Islet of Langerhans (tissue), 1 donor: Measurements from ENCODE around the gene DRC1.

ENCODE experiments used
- FAIRE-seq: peaks from one replicate; lab custom pipeline; 2011; peaks lifted over from hg19 to GRCh38; lab: Jason Lieb, UNC

DRC1 gene

DNA sequence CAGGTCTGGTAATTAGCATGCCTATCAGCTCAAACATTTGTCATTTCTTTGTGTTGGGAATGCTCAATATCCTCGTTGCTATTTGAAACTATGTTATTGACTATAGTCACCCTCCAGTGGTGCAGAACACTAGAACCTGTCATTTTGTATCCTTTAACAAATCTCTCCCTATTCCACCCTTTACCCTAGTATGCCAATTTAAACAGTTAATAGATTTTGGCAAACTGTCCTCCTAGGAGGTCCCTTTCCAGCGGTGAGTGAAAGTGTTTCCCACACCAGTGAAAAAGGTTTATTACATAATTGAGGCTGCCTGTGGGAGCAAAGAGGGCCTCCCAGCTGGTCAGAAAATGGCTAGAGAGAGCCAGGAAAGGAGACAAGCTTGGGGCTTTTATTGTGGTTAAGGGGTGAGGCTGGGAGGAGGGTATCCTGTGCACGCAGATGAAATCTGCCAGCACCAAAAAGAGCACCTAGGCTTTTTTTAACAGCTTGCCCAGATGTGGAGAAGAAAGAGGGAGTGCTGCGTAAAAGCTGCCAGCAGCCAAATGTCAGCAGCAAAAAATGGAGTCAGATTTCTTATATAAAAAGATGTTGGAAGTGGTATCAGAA is 1.8 kb upstream of the DRC1 start:
- no peak for FAIRE-seq

- no peak for FAIRE-seq
Observed at GRCh38 chr2:26400723-26401122, 997 bp upstream of the DRC1 start.

DNA sequence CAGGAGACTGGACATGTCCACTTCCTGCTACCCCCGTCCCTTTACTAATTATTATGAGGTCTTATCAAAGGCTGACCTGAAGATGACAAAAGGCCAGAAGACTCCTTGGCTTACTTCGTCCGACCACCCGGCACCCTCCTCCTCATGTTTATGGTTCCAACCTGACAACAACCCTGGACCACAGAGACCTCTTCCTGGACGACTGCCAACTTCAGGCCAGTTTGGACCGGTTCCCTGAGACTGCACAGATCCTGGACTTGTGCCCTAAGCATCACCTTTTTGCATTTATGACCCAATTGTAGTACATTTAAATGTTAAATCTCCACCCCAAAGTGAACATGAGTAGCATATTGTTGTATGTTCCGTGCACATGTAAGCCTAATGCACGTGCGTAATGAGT is 5.8 kb downstream of the DRC1 start:
- FAIRE-seq: no peak

- FAIRE-seq: no peak
Observed at GRCh38 chr2:26409785-26410184, 8.1 kb downstream of the DRC1 start.

GRCh38 chr2:26410764-26411243 is 9.1 kb downstream of the DRC1 start:
- FAIRE-seq: no peak

DNA sequence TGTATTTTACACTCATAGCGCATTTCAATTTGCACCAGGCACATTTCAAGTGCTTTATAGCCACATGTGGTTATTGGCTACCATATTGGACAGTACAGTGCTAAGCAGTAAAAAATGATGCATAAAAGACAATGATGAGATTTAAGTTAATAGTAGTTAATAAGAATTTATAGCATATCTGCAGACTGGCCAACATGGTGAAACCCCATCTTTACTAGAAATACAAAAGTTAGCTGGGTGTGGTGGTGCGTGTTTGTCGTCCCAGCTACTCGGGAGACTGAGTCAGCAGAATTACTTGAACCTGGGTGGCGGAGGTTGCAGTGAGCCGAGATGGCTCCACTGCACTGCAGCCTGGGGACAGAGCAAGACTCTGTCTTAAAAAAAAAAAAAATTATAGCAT is 9.7 kb downstream of the DRC1 start:
- no peak for FAIRE-seq

GRCh38 chr2:26412091-26412673 is 10.5 kb downstream of the DRC1 start:
- FAIRE-seq: no peak

DNA sequence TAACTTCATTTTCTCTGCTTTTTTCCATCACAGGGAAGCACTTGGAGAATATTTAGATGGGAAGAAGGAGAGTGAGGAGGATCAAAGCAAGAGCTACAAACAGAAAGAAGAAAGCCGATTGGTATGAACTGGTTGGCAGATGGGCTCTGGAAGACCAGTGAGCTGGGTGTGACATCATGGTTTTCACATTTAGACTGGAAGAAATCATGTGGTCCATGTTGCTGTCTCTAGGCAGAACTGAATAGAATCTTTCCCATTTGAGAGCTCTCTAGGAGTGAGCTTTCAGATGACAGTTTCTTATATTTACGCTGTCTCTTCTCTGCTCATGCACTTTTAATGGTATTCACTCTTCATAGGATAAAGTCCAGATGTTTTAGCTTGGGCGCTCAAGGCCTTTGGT is 12.6 kb downstream of the DRC1 start:
- no peak for FAIRE-seq

- no peak for FAIRE-seq
Observed at GRCh38 chr2:26421961-26422360, 20.2 kb downstream of the DRC1 start.

- FAIRE-seq: no peak
Observed at GRCh38 chr2:26422947-26423629, 21.4 kb downstream of the DRC1 start.

- FAIRE-seq: no peak
Observed at GRCh38 chr2:26423750-26424149, 22.0 kb downstream of the DRC1 start.

- no peak for FAIRE-seq
Observed at GRCh38 chr2:26424221-26424620, 22.5 kb downstream of the DRC1 start.

DNA sequence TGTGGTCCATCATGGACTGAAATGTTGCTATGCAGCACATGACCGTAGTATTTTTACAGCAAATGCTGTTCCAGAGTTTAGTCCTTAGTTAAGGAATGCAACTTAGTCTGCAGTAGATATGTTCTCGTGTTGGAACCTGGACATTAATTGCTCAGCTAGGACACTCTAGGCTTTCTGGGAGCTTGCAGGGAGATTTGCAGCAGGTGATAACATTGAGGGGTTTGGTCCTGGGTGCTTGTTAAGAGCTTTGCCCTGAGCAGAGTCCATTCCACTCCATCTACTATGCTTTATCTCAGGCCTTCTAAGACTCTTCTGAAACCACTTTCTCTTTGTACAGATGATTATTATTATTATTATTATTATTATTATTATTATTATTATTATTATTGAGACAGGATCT is 27.1 kb downstream of the DRC1 start:
- FAIRE-seq: no peak

GRCh38 chr2:26429779-26430578 is 28.3 kb downstream of the DRC1 start:
- FAIRE-seq: no peak

DNA sequence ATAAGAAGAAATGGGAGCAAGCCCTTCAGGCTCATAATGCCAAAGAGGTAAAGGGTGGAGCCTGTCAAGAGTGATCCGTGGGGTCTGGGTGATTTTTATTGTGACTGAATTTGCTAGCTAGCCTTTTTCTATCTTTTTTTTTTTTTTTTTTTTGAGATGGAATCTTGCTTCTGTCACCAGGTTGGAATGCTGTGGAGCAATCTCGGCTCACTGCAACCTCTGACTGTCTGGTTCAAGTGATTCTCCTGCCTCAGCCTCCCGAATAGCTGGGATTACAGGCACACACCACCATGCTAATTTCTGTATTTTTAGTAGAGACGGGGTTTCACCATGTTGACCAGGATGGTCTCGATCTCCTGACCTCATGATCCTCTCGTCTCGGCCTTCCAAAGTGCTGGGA is 29.1 kb downstream of the DRC1 start:
- no peak for FAIRE-seq

- FAIRE-seq: no peak
Observed at GRCh38 chr2:26432363-26432762, 30.6 kb downstream of the DRC1 start.

- no peak for FAIRE-seq
Observed at GRCh38 chr2:26432859-26433258, 31.1 kb downstream of the DRC1 start.

GRCh38 chr2:26435106-26435505 is 33.4 kb downstream of the DRC1 start:
- FAIRE-seq: no peak

GRCh38 chr2:26438526-26438925 is 36.8 kb downstream of the DRC1 start:
- no peak for FAIRE-seq

GRCh38 chr2:26438926-26439325 is 37.2 kb downstream of the DRC1 start:
- FAIRE-seq: no peak

DNA sequence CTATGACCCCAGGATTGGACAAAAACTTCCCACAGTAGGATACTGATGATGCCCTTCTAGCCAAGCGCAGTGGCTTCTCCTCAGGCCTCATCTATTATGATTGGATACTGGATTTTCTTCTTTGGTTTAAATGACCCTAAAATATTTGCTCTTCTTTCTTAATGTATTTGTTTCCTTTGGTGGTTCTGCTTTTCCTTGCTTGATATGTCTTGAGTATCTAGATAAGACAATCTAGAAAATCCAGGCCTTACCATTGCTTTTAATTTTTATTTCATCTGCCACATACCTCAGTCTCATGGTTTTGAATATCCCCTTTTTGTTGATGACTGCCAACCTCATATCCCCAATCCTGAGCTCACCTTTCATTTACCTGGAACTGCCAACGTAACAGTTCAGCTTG is 40.6 kb downstream of the DRC1 start:
- no peak for FAIRE-seq

DNA sequence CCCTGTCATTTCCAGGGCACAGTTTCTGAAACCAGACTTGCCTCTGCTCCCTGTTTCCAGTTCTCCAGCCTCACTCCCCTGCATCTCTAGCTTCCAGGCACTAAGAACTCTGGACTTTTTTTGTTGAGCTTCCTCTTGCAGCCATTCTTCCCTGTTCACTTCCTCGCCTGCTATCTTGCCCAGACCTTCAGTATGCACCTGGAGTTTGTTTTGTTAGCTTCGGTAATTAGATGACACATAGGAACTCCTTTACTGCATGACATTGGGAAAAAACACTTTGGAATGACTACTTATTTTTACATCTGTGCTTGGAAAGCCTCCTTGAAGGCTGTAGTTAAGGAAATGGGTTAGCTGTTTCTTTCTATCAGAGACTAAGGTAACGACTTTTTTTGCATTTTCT is 41.0 kb downstream of the DRC1 start:
- FAIRE-seq: no peak

GRCh38 chr2:26444236-26444635 is 42.5 kb downstream of the DRC1 start:
- no peak for FAIRE-seq
